Endothelial cell of umbilical vein (primary cell): ENCODE measurements around the gene LRIG1.

ENCODE experiments used
- CTCF ChIP-seq, 2 donors: IDR thresholded peaks; 1 replicate in 1 of 2; 2 replicates in 1 of 2; pipeline ENCODE4 v1.5.1; 2011; ENCODE audit warnings: low read length in 2 of 2, mild to moderate bottlenecking in 2 of 2, moderate library complexity in 2 of 2, control low read depth in 1 of 2, inconsistent platforms in 1 of 2, low read depth in 1 of 2; ENCODE audit not compliant: insufficient read depth in 1 of 2; ENCODE audit errors: extremely low read depth in 1 of 2
- EZH2 ChIP-seq: IDR thresholded peaks from 2 replicates; pipeline ENCODE4 v1.6.1; 2012; ENCODE audit warnings: borderline replicate concordance, low read depth, mild to moderate bottlenecking, moderate library complexity, low read length, inconsistent platforms; ENCODE audit not compliant: severe bottlenecking
- FOS ChIP-seq: IDR thresholded peaks from 2 replicates; pipeline ENCODE4 v1.6.1; 2011; ENCODE audit warnings: mild to moderate bottlenecking, low read length, moderate library complexity, borderline replicate concordance; ENCODE audit not compliant: insufficient read depth
- GATA2 ChIP-seq: IDR thresholded peaks from 2 replicates; pipeline ENCODE4 v1.7.0; 2011; ENCODE audit warnings: low read depth, mild to moderate bottlenecking, moderate library complexity, mixed read lengths, low read length; ENCODE audit not compliant: insufficient read length, insufficient read depth
- JUN ChIP-seq: IDR thresholded peaks from 2 replicates; pipeline ENCODE4 v1.6.1; 2011; ENCODE audit warnings: borderline replicate concordance, low read depth; ENCODE audit not compliant: insufficient read length, insufficient read depth
- MYC ChIP-seq: IDR thresholded peaks from one replicate; pipeline ENCODE4 v1.6.1; 2011; ENCODE audit warnings: mild to moderate bottlenecking, low read depth, low read length
- POLR2A ChIP-seq: IDR thresholded peaks from 2 replicates; pipeline ENCODE4 v1.6.1; 2012; ENCODE audit warnings: low read depth, mild to moderate bottlenecking, control low read depth, low read length
- TF ChIP-seq, protein P1 (sequence below): IDR thresholded peaks from 2 replicates; pipeline ENCODE4 v1.6.1; 2011; ENCODE audit not compliant: insufficient read depth, insufficient read length

- TF ChIP-seq CTCF (IDR thresholded peaks at IDR 0.05; ENCODE audit: extremely low read depth in 1 of 2, insufficient read depth in 1 of 2, low read depth in 1 of 2, low read length in 2 of 2) (no peak), FOS (no peak), POLR2A (no peak), EZH2 (no peak), GATA2 (no peak), MYC (no peak), JUN (no peak)
- TF ChIP-seq, protein P1, sequence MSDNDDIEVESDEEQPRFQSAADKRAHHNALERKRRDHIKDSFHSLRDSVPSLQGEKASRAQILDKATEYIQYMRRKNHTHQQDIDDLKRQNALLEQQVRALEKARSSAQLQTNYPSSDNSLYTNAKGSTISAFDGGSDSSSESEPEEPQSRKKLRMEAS, result no peak
Measured at GRCh38 chr3:66479532-66479947, 21.3 kb downstream of the LRIG1 start.
